ENCODE measurements around the gene PUM2.

The PUM2 gene

GRCh38 chr2:20334605-20335203 is 15.9 kb downstream of the PUM2 start:
- DNase-seq = no peak

- DNase-seq = no peak
These were observed 16.9 kb downstream of the PUM2 start for GRCh38 chr2:20333738-20334137.

GRCh38 chr2:20330192-20330591 is 20.5 kb downstream of the PUM2 start:
- DNase-seq = no peak

GRCh38 chr2:20327370-20327769 is 23.3 kb downstream of the PUM2 start:
- DNase-seq = no peak

GRCh38 chr2:20326163-20326780 is 24.4 kb downstream of the PUM2 start:
- peak; percentile 30 to 72 for DNase-seq

- DNase-seq = no peak
These were observed 27.9 kb downstream of the PUM2 start for GRCh38 chr2:20322527-20323300.

GRCh38 chr2:20317690-20318089 is 33.0 kb downstream of the PUM2 start:
- no peak for DNase-seq

- no peak for DNase-seq
These were observed 33.4 kb downstream of the PUM2 start for GRCh38 chr2:20317197-20317596.

GRCh38 chr2:20314562-20315501 is 35.8 kb downstream of the PUM2 start:
- no peak for DNase-seq

GRCh38 chr2:20313659-20314058 is 37.0 kb downstream of the PUM2 start:
- DNase-seq = peak in 1 of 2 experiments; percentile 19

- DNase-seq = no peak
These were observed 41.6 kb downstream of the PUM2 start for GRCh38 chr2:20309001-20309400.

- DNase-seq = no peak
These were observed 43.3 kb downstream of the PUM2 start for GRCh38 chr2:20307311-20307710.

- DNase-seq = peak; percentile 22 to 50
These were observed 46.2 kb downstream of the PUM2 start for GRCh38 chr2:20304411-20304810.

GRCh38 chr2:20303966-20304365 is 46.7 kb downstream of the PUM2 start:
- DNase-seq = no peak

GRCh38 chr2:20302019-20302418 is 48.6 kb downstream of the PUM2 start:
- no peak for DNase-seq

GRCh38 chr2:20300656-20301055 is 50.0 kb downstream of the PUM2 start:
- DNase-seq = no peak

GRCh38 chr2:20299113-20299512 is 51.5 kb downstream of the PUM2 start:
- DNase-seq = no peak

- DNase-seq = no peak
These were observed 56.4 kb downstream of the PUM2 start for GRCh38 chr2:20294231-20294630.

- no peak for DNase-seq
These were observed 57.7 kb downstream of the PUM2 start for GRCh38 chr2:20292984-20293383.

- no peak for DNase-seq
These were observed 58.7 kb downstream of the PUM2 start for GRCh38 chr2:20291846-20292408.

GRCh38 chr2:20291106-20291564 is 59.5 kb downstream of the PUM2 start:
- peak; percentile 82 to 90 for DNase-seq

GRCh38 chr2:20288642-20289340 is 61.9 kb downstream of the PUM2 start:
- peak; percentile 55 to 73 for DNase-seq

Measured in SW 1271 (cell line).